ENCODE data around the gene HOXD4.

DNA sequence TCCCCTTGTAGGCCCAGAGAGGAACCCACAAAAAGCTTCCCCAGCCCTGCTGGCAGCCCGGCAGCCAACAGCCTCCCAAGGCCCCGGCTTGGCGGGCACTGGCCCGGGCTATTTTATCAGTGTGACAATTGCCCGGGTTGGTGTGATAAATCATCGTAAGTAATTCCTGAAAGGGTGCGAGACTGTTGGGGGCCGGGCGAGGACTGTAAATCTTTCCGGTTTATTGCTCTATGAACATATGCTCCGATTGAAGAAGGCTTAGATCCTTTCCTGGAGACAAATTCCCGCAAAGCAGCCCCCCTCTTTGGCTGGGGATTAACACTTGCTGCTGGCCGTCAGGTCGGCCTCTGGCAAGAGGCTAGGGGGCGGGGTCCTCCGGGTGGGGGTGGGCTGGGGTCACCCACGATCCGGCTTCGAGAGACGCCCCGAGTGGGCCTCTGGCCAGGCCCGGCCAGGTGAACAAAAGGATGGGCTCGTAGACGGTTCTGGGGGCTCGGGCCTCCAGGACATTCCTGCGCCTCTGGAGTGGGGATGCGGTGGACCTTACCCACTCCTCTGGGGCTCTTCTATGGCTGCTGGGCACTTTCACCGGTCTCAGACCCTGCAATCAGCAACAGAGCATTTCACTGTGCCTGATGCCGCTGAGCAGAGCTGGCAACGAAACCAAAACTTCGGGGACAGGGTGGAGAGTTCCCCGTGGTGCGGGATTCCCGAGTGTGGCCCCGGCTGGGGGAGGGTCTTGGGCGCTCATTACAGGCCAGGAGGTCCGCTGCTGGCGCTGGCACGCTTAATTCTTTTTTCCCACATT, 7.7 kb downstream of the HOXD4 start:
- no peak for TF ChIP-seq POLR2AphosphoS5 (IDR thresholded peaks at IDR 0.05; ENCODE audit: low read depth, low read length)
- TF ChIP-seq SIN3A (IDR thresholded peaks at IDR 0.05; ENCODE audit: borderline replicate concordance, insufficient read depth, low read length) = no peak
- no peak for TF ChIP-seq TAF1 (IDR thresholded peaks at IDR 0.05; ENCODE audit: borderline replicate concordance, insufficient read depth, low read length)
- TF ChIP-seq, protein P1, sequence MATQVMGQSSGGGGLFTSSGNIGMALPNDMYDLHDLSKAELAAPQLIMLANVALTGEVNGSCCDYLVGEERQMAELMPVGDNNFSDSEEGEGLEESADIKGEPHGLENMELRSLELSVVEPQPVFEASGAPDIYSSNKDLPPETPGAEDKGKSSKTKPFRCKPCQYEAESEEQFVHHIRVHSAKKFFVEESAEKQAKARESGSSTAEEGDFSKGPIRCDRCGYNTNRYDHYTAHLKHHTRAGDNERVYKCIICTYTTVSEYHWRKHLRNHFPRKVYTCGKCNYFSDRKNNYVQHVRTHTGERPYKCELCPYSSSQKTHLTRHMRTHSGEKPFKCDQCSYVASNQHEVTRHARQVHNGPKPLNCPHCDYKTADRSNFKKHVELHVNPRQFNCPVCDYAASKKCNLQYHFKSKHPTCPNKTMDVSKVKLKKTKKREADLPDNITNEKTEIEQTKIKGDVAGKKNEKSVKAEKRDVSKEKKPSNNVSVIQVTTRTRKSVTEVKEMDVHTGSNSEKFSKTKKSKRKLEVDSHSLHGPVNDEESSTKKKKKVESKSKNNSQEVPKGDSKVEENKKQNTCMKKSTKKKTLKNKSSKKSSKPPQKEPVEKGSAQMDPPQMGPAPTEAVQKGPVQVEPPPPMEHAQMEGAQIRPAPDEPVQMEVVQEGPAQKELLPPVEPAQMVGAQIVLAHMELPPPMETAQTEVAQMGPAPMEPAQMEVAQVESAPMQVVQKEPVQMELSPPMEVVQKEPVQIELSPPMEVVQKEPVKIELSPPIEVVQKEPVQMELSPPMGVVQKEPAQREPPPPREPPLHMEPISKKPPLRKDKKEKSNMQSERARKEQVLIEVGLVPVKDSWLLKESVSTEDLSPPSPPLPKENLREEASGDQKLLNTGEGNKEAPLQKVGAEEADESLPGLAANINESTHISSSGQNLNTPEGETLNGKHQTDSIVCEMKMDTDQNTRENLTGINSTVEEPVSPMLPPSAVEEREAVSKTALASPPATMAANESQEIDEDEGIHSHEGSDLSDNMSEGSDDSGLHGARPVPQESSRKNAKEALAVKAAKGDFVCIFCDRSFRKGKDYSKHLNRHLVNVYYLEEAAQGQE (IDR thresholded peaks at IDR 0.05; ENCODE audit: insufficient read depth in 1 of 2, low read depth in 2 of 2, low read length in 2 of 2) = no peak
- TF ChIP-seq FOXP2 (optimal IDR thresholded peaks at IDR 0.05; ENCODE audit: borderline replicate concordance, extremely low read depth, extremely low read length, insufficient read depth) = no peak
